Right renal cortex interstitium (tissue), 3 donors: ENCODE results near the gene ACSM5. TPM values are rescaled to one million over a fixed set of nuclear protein-coding genes. Genes with fewer than 3 reads are reported as not detected.
"Not testable (repeated sequence)": the region's sequence is repeated elsewhere in the genome, so short reads cannot be mapped to it uniquely, and the experiment has no call there.

Experiments used
- DNase-seq, 3 donors: peaks; one replicate each; pipeline ENCODE4 v3.0.0-alpha.2; 2013; ENCODE audit warnings: low read depth in 3 of 3, low spot score in 2 of 3
- polyA plus RNA-seq, 3 donors: library from polyadenylated mRNA; unstranded; fragments of 120-200 nt; gene quantifications; one replicate each; pipeline ENCODE4 v1.2.1, GENCODE V29; 2013; ENCODE audit not compliant: insufficient read length in 3 of 3

ACSM5 gene
- polyA plus RNA-seq, 3 donors: 4.9 to 8.6 (median 5.0) TPM

DNA sequence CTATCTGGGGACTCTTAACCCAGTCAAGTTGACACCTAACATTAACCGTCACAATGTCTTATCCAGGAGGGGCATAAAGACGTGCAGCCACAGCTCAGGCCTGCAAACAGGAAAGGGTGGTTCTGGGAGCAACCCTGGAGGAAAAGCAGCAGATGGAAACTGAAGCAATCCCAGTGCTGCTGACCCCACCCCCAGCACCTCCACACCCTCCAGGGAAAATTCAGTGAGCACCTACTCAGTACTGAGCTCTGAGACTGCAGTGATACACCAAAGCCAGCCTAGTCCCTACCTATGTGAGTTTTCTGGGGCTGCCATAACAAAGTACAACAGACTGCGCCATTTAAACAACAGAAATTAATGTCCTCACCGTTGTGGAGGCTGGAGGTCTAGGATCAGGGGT, 32.5 kb downstream of the ACSM5 start:
- not testable (repeated sequence) for DNase-seq

DNA sequence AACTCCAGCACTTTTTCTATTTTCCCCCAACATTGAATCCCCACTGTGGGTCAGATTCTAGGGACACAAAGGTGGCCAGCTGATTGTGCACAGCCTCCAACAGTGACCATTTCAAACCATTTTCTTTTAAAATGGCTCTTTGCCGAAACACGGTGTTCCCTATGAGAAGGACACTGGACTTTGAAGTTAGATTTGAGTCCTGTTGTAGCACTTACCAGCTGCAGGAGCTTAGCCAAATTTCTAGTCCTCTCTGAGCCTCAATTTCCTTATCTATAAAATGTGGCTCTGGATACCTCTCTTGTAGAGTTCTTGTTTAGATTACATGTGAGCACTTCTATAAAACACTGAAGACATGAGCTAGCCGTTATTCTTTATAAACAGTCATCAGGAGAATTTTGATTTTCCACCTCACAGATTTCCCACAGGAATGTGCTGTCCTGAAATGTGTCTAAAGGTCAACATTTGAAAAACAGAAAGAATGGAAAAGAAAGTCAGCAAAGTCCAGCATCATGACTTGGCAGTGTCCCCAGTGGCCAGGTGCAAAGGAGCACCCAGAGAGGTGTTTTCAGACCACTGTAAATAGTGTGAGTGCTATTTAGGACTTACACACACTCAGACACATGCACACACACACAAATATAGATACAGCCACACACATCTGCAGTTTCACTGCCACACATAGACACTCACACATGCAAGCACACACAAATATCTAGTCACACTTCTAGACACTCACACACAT, 37.5 kb downstream of the ACSM5 start:
- not testable (repeated sequence) for DNase-seq

DNA sequence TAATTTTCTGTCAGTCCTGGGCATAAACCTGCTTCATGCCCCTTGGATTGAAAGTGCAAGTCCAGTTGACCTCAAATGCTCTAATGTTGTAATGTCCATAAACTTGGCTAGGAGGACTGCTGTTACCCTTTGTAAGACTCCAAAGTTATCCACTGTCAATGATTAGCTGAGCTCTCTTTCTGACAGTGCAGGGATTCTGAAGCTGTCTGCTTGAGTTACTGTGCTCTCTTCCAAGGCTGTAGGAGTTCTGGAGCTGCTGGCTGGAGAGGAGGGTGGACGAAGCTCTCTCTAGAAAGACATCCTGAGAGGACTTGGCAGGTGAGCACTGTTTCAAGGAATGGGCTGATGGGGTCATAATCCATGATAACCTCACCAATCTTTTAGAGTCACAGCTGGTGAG, 42.0 kb downstream of the ACSM5 start, which contains the start of gene ACSM2A:
Gene ACSM2A, plus strand, starts transcription at position 158 of the 400 bp plus-strand sequence. CDS start 8,594 bp downstream, outside the sequence.
- DNase-seq: not testable (repeated sequence)

DNA sequence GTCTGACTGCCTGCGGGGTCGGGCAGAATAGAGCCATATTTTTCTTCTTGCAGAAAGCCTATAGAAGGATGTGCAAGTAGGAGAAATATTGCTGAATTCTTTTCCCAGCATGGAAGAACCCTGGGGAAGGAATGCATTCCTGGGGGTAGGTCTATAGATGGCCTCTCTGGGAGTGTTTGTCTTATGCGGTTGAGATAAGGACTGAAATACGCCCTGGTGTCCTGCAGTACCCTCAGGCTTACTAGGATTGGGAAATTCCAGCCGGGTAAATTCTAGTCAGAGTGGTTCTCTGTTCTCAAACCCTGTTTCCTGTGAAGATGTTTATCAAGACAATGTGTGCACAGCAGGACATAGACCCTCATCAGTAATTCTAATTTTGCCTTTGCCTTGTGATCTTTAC, 44.3 kb downstream of the ACSM5 start:
- not testable (repeated sequence) for DNase-seq

DNA sequence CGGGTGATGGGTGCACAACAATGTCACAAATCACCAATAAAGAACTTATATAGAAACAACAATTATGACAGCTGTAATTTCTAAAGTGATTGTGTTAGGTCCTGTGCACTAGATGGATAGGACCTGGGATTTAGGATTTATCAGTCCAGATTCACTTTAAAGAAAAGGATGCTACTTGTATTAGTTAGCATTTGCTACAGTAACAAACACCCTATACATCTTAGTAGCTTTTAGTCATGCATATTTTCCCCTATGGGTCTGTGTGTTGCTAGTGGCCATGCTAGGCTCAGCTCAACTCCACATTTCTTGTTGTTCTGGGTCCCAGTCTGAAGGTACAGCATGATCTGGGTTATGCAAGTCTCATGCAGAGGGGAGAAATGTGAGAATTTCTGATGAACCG, 49.9 kb downstream of the ACSM5 start:
- not testable (repeated sequence) for DNase-seq

DNA sequence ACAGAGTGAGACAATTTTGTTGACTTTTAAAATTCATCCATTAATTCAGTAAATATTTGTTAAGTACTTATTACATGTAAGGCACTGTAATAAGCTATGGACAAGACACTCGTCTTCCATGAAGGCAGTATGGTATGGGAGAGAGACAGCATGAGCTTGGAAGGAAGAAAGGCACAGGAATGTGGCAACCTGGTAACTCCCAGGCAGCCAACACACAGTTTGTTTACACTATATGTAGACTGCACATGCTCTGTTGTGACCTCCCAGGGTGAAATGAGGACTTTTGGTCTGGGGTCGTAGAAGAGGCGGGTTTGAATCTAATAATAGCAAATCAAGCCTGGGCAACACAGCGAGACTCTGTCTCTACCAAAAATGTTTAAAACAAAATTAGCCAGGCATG, 51.0 kb downstream of the ACSM5 start:
- not testable (repeated sequence) for DNase-seq

DNA sequence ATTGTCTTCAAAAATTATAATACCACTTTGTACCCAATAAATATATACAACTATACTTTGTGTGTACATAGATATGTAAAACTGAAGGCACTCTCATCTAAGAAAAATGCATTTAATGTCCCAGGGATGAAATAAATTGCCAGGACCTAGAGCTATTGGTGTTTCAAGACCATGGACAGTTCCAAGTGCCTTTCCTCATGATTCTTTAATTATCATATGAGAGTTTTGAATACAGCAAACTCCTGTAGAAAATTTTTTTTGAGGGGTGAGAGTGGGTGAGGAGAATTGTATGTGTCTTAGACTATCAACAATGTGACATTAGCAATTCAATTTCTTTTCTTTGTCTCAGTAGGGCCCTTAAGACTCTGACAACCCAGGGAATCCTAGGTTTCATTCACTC, 59.6 kb downstream of the ACSM5 start:
- not testable (repeated sequence) for DNase-seq

DNA sequence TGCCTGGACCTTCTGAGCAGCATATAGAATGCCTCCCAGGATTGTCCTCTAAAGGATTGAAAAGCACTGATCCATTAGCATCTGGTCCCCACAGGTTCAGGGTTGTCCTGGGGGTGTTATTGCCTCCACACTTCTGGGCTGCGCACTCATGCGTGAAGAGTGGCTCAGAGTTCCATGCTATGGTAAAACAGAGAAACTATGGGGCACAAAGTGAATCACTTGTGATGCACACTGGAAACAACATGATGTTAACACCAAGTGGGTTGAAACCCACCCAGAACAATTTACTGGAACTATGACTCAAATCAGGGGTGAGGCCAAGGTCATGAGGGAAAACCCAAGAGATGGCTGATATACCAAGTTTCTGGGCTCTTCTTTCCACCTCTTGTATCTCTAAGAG, 60.6 kb downstream of the ACSM5 start:
- not testable (repeated sequence) for DNase-seq

DNA sequence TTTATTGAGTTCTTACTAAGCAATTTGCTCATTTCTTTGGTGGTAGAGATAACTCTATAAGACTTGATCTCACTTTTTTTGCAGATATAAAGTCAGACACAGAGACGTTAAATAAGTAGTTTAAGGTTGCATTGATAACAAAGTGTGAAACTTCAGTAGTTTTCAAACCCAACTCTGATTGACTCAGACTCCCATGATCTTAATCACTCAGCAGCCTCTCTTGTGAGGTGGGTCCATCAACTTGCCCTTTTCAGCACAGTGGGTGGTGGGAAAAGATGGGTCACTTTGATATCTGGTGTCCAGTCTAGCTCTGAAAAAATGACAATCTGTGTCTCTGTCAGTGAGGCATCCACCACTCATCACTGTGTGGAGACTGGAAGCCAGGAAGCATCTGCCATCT, 61.4 kb downstream of the ACSM5 start:
- not testable (repeated sequence) for DNase-seq

DNA sequence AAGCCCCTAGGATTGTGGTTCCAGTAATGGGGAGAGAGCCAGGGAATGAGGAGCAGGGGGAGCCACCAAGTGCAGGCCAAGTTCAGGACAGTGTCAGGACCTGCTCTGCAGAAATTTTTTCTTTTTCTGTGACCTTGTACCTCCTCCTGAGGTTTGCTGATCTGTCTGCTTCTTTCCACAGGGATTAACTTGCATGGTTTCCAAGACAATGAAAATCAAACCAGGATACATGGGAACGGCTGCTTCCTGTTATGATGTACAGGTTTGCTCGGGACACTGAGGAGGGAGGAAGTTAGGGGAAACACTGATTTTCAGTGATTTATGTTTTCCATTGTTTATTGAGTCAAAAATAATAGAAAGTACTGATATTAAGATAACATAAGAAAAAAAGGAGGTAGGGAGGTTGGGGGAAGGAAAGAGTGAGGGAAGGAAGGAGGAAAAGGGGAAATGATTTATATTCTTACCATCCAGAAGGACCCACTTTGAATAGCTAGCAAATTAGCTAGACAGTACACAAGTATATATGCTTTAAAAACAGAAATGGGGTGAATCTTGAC, 67.9 kb downstream of the ACSM5 start:
- not testable (repeated sequence) for DNase-seq

DNA sequence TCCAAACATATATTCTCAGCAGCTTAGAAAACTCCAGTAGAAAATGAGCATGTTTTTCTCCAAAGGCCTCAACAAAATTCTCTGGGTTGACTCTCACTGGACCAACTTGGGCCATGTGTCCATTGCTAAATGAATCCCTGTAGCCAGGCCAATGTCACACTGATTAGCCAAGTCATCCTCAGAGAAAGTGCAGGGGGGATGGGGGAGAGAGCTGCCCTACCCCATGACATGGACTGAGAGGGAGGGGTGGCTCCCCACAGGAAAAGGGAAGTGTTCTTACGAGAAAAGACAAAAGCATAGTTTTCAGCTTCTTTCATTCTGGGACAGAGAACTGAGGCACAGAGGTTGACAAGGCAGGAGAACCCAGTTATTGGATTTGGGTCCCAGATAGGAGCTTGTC, 74.7 kb downstream of the ACSM5 start:
- DNase-seq: not testable (repeated sequence)

DNA sequence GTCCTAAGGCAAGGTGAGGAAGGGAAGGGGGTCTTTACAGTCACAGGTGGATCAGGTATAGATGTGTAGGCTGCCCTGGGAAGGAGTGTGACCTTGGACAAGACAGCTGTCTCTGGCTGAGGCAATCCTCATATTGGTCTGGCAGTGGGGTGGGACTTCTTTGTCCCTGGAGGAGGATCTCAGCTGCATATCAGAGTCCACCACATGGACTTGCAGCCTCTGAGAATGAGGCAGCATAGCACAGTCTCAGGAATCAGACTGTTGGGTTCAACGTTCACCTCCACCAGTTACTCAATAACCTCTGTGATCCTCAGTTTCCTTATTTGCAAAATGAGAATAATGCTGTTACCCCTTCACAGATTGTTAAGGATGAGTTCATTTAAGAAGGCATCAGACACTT, 75.4 kb downstream of the ACSM5 start:
- no peak for DNase-seq

DNA sequence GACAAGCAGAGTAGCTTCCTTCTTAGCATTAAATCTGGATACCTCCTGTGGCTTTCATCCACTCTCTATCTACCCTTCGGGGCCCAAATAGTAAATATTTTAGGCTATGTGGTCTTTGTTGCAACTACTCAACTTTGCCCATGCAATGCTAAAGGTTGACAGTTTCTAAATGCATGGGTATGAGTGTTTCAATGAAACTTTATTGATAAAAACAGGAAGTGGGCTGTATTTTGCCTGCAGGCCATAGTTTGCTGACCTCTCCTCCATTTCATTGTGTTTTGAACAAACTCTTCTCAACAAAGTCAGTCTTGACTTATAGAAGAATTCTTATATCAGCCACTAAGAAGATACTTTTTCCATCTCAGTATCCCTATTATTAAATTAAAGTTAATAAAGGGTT, 76.1 kb downstream of the ACSM5 start:
- DNase-seq: no peak

Other genes with a start within 250 kb of the ACSM5 start
- gene GP2, start 82.0 kb upstream of the ACSM5 start, polyA plus RNA-seq: 1 to 10 TPM; 1.8 to 3.2 (median 2.0) TPM
- gene UMOD, start 56.8 kb upstream of the ACSM5 start, polyA plus RNA-seq: 100 to 1,000 TPM in 2 of 3 donors, 10 to 100 TPM in 1; 86.2 to 321 (median 256) TPM
- gene PDILT, start 4.8 kb upstream of the ACSM5 start, polyA plus RNA-seq: under 1 TPM in 1 of 3 donors, not detected in 2; 0.16 TPM
- gene ACSM2A, start 42.0 kb downstream of the ACSM5 start, polyA plus RNA-seq: 10 to 100 TPM; 59.3 to 84.9 (median 73.7) TPM
- gene ACSM2B, start 166.8 kb downstream of the ACSM5 start, polyA plus RNA-seq: 10 to 100 TPM; 58.6 to 76.2 (median 58.9) TPM